BLaER1 (cell line): ENCODE data around the gene R3HCC1L.
A peak's percentile ranks its signal among the peaks of the same experiment; 100 is the strongest.
"Not testable (repeated sequence)": the region's sequence is repeated elsewhere in the genome, so short reads cannot be mapped to it uniquely, and the experiment has no call there.

Experiments
- H3K27ac ChIP-seq: shearing (Covaris generic); formaldehyde crosslinking; 2 replicates; pipeline ENCODE4 v1.8.1; 2022
- H3K27me3 ChIP-seq: shearing (Covaris generic); formaldehyde crosslinking; 2 replicates; pipeline ENCODE4 v1.8.1; 2022
- H3K36me3 ChIP-seq: shearing (Covaris generic); formaldehyde crosslinking; 2 replicates; pipeline ENCODE4 v1.8.1; 2022
- H3K4me1 ChIP-seq: shearing (Covaris generic); formaldehyde crosslinking; 2 replicates; pipeline ENCODE4 v1.8.1; 2022
- H3K4me2 ChIP-seq: shearing (Covaris generic); formaldehyde crosslinking; 2 replicates; pipeline ENCODE4 v1.8.1; 2022
- H3K4me3 ChIP-seq: shearing (Covaris generic); formaldehyde crosslinking; 2 replicates; pipeline ENCODE4 v1.8.1; 2022
- H3K9ac ChIP-seq: shearing (Covaris generic); formaldehyde crosslinking; 2 replicates; pipeline ENCODE4 v1.8.1; 2022
- H3K9me3 ChIP-seq: shearing (Covaris generic); formaldehyde crosslinking; 2 replicates; pipeline ENCODE4 v1.8.1; 2022
- H4K20me1 ChIP-seq: shearing (Covaris generic); formaldehyde crosslinking; 2 replicates; pipeline ENCODE4 v1.8.1; 2022
- Cebpa-rat ChIP-seq: shearing (Covaris generic); IDR thresholded peaks from 2 replicates; pipeline ENCODE4 v1.8.1; 2022

Gene R3HCC1L

DNA sequence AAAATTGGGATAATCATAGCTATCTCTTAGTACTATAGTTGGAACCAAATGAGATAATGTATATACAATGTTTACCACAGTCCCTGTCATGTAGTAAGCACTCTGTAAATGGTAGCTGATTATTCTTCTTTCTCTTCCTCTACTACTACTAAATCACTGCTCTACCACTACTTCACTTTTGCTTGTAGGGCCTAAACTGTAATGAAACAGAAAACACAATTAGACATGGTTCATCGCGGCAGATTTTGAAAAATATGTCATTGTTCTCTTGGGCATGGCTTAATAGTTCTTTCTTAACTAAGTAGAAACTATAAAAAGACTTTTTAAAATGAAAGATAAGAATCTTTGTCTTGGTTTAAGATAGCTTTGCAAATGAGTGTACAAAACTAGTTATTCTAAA, 34.9 kb downstream of the R3HCC1L start:
- Histone ChIP-seq H4K20me1 (no peaks in the 10 kb centered on the region), H3K4me3 (no peak overlapping the region), H3K4me2 (peak overlapping the region; percentile 72), H3K9me3 (no peaks in the 10 kb centered on the region; the same call in 1 of the 2 replicates), H3K9ac (no peak overlapping the region), H3K27me3 (no peaks in the 10 kb centered on the region), H3K4me1 (peaks cover 91% of the 10 kb centered on the region), H3K27ac (peak overlapping the region; percentile 89), H3K36me3 (peaks cover 49% of the 10 kb centered on the region)
- no peak for TF ChIP-seq Cebpa-rat

GRCh38 chr10:98170249-98171117, 36.0 kb downstream of the R3HCC1L start:
- peaks cover 49% of the 10 kb centered on the region for H3K36me3 ChIP-seq
- H3K4me3 ChIP-seq, result no peak overlapping the region
- TF ChIP-seq Cebpa-rat, result no peak
- H4K20me1 ChIP-seq, result no peaks in the 10 kb centered on the region
- H3K4me2 ChIP-seq, result peak overlapping the region; percentile 72
- H3K27ac ChIP-seq, result peak overlapping the region; percentile 89
- H3K4me1 ChIP-seq, result peaks cover 84% of the 10 kb centered on the region
- no peak overlapping the region for H3K9ac ChIP-seq
- H3K9me3 ChIP-seq, result peaks cover 11% of the 10 kb centered on the region; the same call in 1 of the 2 replicates
- H3K27me3 ChIP-seq, result no peaks in the 10 kb centered on the region

DNA sequence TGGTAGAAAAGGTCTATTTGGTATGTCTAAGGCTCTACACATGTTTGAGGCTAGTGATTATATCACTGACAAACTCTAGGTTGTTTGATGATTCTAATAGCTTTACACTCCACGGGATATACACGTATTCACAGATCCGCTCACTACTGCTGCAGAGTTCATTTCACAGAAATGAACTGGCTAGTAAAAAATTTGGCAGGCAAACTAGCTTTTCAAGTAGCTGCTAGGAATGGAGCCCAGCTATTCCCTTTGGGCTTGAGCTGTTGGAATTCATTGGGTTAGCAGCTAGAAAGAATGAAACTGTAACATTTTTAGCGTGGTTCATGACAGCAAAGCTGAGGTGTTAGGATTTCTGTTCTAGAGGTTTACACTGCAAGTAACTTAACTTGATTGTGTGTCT, 37.6 kb downstream of the R3HCC1L start:
- peaks cover 18% of the 10 kb centered on the region for H3K9me3 ChIP-seq
- H3K27ac ChIP-seq, result peak overlapping the region; percentile 60
- H3K4me3 ChIP-seq, result no peak overlapping the region
- peaks cover 52% of the 10 kb centered on the region for H3K36me3 ChIP-seq
- peaks cover 69% of the 10 kb centered on the region for H3K4me1 ChIP-seq
- TF ChIP-seq Cebpa-rat, result no peak
- H3K9ac ChIP-seq, result no peak overlapping the region
- no peaks in the 10 kb centered on the region for H4K20me1 ChIP-seq
- no peaks in the 10 kb centered on the region for H3K27me3 ChIP-seq
- peak overlapping the region; percentile 54 for H3K4me2 ChIP-seq

GRCh38 chr10:98172495-98172894, 38.0 kb downstream of the R3HCC1L start:
- Histone ChIP-seq H3K9me3 (peaks cover 23% of the 10 kb centered on the region), H3K4me2 (peak overlapping the region; percentile 54), H3K27ac (peak overlapping the region; percentile 60; the same call in 1 of the 2 replicates)

DNA sequence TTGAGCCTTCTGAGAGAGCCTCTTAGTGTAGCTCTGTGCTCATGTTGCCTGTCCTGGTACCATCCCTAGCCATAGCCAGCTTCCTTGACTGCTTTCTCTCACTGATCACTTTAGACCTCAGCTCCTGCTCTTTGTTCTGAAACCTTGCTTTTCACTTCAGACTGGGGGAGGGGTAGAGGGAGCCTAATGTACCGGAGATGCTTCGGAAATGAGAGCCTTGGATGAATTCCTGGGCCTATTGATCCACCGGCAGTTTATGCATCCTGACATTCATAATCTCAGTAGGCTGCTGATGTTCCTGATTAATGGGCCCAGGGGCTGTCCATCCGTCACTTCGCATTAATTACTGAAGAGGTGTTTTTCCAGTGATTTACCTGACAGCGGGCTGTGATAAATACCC, 38.8 kb downstream of the R3HCC1L start:
- no peak overlapping the region for H3K4me3 ChIP-seq
- TF ChIP-seq Cebpa-rat, result no peak
- H3K36me3 ChIP-seq, result peaks cover 58% of the 10 kb centered on the region
- peak overlapping the region; percentile 33; the same call in 1 of the 2 replicates for H3K27ac ChIP-seq
- peaks cover 62% of the 10 kb centered on the region for H3K4me1 ChIP-seq
- H3K27me3 ChIP-seq, result no peaks in the 10 kb centered on the region
- H3K9ac ChIP-seq, result no peak overlapping the region
- peaks cover 30% of the 10 kb centered on the region for H3K9me3 ChIP-seq
- peak overlapping the region; percentile 54 for H3K4me2 ChIP-seq
- H4K20me1 ChIP-seq, result no peaks in the 10 kb centered on the region

More at GRCh38 chr10:98172495-98172894, 38.0 kb downstream of the R3HCC1L start:
- no peak for TF ChIP-seq Cebpa-rat
- H3K9ac ChIP-seq, result no peak overlapping the region
- H3K4me3 ChIP-seq, result 0 out of 2 replicates have a peak overlapping the region, but pooled peaks have one; percentile 8
- H3K27me3 ChIP-seq, result no peaks in the 10 kb centered on the region
- H4K20me1 ChIP-seq, result no peaks in the 10 kb centered on the region
- H3K4me1 ChIP-seq, result peaks cover 65% of the 10 kb centered on the region
- peaks cover 56% of the 10 kb centered on the region for H3K36me3 ChIP-seq

DNA sequence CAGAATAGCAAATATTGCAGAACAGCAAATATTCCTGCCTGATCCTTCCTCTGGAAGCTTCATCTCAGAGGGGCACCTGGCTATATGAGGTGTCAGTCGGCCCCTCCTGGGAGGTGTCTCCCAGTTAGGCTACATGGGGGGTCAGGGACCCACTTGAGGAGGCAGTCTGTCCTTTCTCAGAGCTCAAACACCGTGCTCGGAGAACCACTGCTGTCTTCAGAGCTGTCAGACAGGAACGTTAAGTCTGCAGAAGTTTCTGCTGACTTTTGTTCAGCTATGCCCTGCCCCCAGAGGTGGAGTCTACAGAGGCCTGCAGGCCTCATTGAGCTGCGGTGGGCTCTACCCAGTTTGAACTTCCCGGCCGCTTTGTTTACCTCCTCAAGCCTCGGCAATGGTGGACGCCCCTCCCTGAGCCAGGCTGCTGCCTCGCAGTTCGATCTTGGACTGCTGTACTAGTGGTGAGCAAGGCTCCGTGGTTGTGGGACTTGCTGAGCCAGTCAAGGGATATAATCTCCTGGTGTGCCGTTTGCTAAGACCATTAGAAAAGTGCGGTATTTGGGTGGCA, 48.0 kb downstream of the R3HCC1L start:
- H4K20me1 ChIP-seq, H3K4me2 ChIP-seq, H3K4me1 ChIP-seq, H3K27me3 ChIP-seq, H3K4me3 ChIP-seq, H3K27ac ChIP-seq, H3K9ac ChIP-seq: not testable (repeated sequence)
- Histone ChIP-seq H3K9me3 (peaks cover 54% of the 10 kb centered on the region), H3K36me3 (peaks cover 80% of the 10 kb centered on the region)

DNA sequence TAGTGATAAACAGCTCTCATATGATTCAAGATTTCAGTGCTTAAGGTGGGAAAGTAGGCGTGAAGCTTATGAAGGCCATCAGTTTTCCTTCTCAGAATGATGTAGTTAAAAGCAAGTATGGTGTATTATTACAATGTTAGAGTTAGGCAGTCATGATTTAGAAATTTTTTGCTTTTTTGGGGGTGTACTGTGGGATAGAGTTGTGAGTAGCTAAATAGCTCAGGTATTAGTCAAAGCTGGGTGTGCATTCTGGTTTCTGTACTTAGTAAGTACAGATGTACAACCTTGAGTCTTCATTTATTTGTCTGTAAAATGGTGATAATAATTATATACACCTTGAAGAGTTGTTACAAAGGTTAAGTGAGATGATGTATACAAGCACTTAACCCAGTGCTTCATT, 52.2 kb downstream of the R3HCC1L start:
- Histone ChIP-seq H3K36me3 (peaks cover 76% of the 10 kb centered on the region), H3K27ac (no peak overlapping the region), H3K9ac (no peak overlapping the region), H3K9me3 (peaks cover 24% of the 10 kb centered on the region), H3K4me2 (no peak overlapping the region), H3K4me3 (no peak overlapping the region), H3K27me3 (no peaks in the 10 kb centered on the region), H3K4me1 (no peaks in the 10 kb centered on the region), H4K20me1 (no peaks in the 10 kb centered on the region)
- TF ChIP-seq Cebpa-rat, result no peak

GRCh38 chr10:98190773-98191172, 56.3 kb downstream of the R3HCC1L start:
- Histone ChIP-seq H3K36me3 (peaks cover 72% of the 10 kb centered on the region), H3K9me3 (peaks cover 32% of the 10 kb centered on the region)
- not testable (repeated sequence) for H3K27ac ChIP-seq, H3K4me3 ChIP-seq, H3K27me3 ChIP-seq, H3K4me2 ChIP-seq, H3K4me1 ChIP-seq, H3K9ac ChIP-seq, H4K20me1 ChIP-seq

GRCh38 chr10:98193037-98193436, 58.6 kb downstream of the R3HCC1L start:
- H3K27me3 ChIP-seq, result no peaks in the 10 kb centered on the region
- peaks cover 63% of the 10 kb centered on the region for H3K36me3 ChIP-seq
- no peaks in the 10 kb centered on the region for H3K4me1 ChIP-seq
- no peak overlapping the region for H3K4me2 ChIP-seq
- H3K9ac ChIP-seq, result no peak overlapping the region
- no peak overlapping the region for H3K4me3 ChIP-seq
- no peak overlapping the region for H3K27ac ChIP-seq
- no peaks in the 10 kb centered on the region; the same call in 1 of the 2 replicates for H4K20me1 ChIP-seq
- H3K9me3 ChIP-seq, result peaks cover 32% of the 10 kb centered on the region
- no peak for TF ChIP-seq Cebpa-rat

DNA sequence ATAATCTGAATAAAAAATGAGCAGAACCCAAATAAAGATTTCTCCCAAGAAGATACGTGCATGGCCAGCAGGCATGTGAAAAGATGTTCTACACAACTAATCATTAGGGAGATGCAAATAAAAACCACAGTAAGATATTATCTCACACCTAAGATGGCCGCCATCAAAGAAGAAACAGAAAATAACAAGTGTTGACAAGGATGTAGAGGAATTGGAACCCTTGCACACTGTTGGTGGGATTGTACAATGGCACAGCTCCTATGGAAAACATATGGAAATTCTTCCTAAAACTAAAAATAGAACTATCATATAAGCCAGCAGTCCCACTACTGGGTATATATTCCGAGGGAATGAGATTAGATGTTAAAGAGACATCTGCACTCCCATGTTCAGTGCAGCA, 60.2 kb downstream of the R3HCC1L start:
- no peaks in the 10 kb centered on the region; the same call in 1 of the 2 replicates for H4K20me1 ChIP-seq
- peaks cover 32% of the 10 kb centered on the region for H3K9me3 ChIP-seq
- no peak overlapping the region for H3K4me2 ChIP-seq
- H3K27ac ChIP-seq, result no peak overlapping the region
- no peak overlapping the region for H3K4me3 ChIP-seq
- no peaks in the 10 kb centered on the region for H3K4me1 ChIP-seq
- no peak overlapping the region for H3K9ac ChIP-seq
- TF ChIP-seq Cebpa-rat, result no peak
- H3K36me3 ChIP-seq, result peaks cover 55% of the 10 kb centered on the region
- H3K27me3 ChIP-seq, result no peaks in the 10 kb centered on the region
